Endodermal cell (in vitro differentiated cells): Measurements from ENCODE around the gene NFKBIB. TPM values are rescaled to one million over a fixed set of nuclear protein-coding genes. Genes with fewer than 3 reads are reported as not detected.

Experiments
- DNase-seq: peaks from one replicate; pipeline ENCODE4 v3.0.0-alpha.2; 2017
- H3K27ac ChIP-seq: 2 replicates; pipeline ENCODE4 v1.5.1; 2013; ENCODE audit warnings: mild to moderate bottlenecking, low read depth, low read length, moderate library complexity
- H3K27me3 ChIP-seq: 2 replicates; pipeline ENCODE4 v1.6.1; 2013; ENCODE audit warnings: mild to moderate bottlenecking, low read length, moderate library complexity; ENCODE audit not compliant: insufficient read depth, control insufficient read depth, poor library complexity, severe bottlenecking
- H3K36me3 ChIP-seq: 2 replicates; pipeline ENCODE4 v1.7.0; 2013; ENCODE audit warnings: mild to moderate bottlenecking, low read length, moderate library complexity; ENCODE audit not compliant: control insufficient read depth, insufficient read depth
- H3K4me1 ChIP-seq: one replicate; pipeline ENCODE4 v1.7.0; 2013; ENCODE audit warnings: low read length; ENCODE audit not compliant: control insufficient read depth, insufficient read depth
- H3K4me3 ChIP-seq: 2 replicates; pipeline ENCODE4 v1.5.1; 2013; ENCODE audit warnings: mild to moderate bottlenecking, low read length, moderate library complexity
- H3K9ac ChIP-seq: 2 replicates; pipeline ENCODE4 v1.6.1; 2013; ENCODE audit warnings: mild to moderate bottlenecking, low read length, moderate library complexity; ENCODE audit not compliant: poor library complexity, severe bottlenecking; ENCODE audit errors: extremely low read depth
- H3K9me3 ChIP-seq: 2 replicates; pipeline ENCODE4 v1.6.1; 2013; ENCODE audit warnings: mild to moderate bottlenecking, low read length, moderate library complexity; ENCODE audit not compliant: control insufficient read depth
- H3K27ac Mint-ChIP-seq: 2 replicates; pipeline ENCODE4 v1.8.0; 2020; ENCODE audit warnings: mixed read lengths
- H3K27me3 Mint-ChIP-seq: 2 replicates; pipeline ENCODE4 v1.8.0; 2021; ENCODE audit warnings: mild to moderate bottlenecking, mixed read lengths; ENCODE audit not compliant: insufficient read depth
- H3K36me3 Mint-ChIP-seq: 2 replicates; pipeline ENCODE4 v1.8.0; 2020; ENCODE audit warnings: low read depth, mixed read lengths
- H3K4me1 Mint-ChIP-seq: 2 replicates; pipeline ENCODE4 v1.8.0; 2020; ENCODE audit warnings: mixed read lengths
- H3K4me3 Mint-ChIP-seq: 2 replicates; pipeline ENCODE4 v1.8.0; 2020; ENCODE audit warnings: mild to moderate bottlenecking, moderate library complexity, mixed read lengths
- H3K9me3 Mint-ChIP-seq: 2 replicates; pipeline ENCODE4 v1.8.0; 2020; ENCODE audit warnings: mild to moderate bottlenecking, mixed read lengths
- CTCF ChIP-seq: fragments of 200-600 bp; sonication (generic); conservative IDR thresholded peaks from 2 replicates; pipeline ENCODE4 v1.5.0; 2021; ENCODE audit warnings: antibody characterized with exemption, mild to moderate bottlenecking
- WGBS, 2 experiments: methylation state at CpG; one replicate each; pipeline versions ENCODE4 v1.1.5 to v1.1.7; 2013; ENCODE audit warnings: missing lambda C conversion rate in 2 of 2, mixed read lengths in 1 of 2; ENCODE audit not compliant: insufficient coverage in 1 of 2, insufficient read length in 1 of 2; 5-methylcytosine and 5-hydroxymethylcytosine counted together
- total RNA-seq, 2 donors: library from RNA; stranded (reverse); fragmentation: NEBNext Ultra II Directional in 1 of 2; extraction: Animal tissue kit (Norgen Biotek cat#: 25700) in 1 of 2; gene quantifications; 2 replicates in 1 of 2; 3 replicates in 1 of 2; pipeline ENCODE4 v1.2.1, GENCODE V29; 2021

Gene NFKBIB
- total RNA-seq, 2 donors from 2014 or later = 20.7 to 24.3 TPM

GRCh38 chr19:38956264-38956663 is 56.5 kb downstream of the NFKBIB start:
- no peaks in the 10 kb centered on the region for H3K27me3 ChIP-seq
- no peak overlapping the region for H3K4me3 Mint-ChIP-seq
- peaks cover 16% of the 10 kb centered on the region for H3K9me3 Mint-ChIP-seq
- peaks cover 4% of the 10 kb centered on the region for H3K36me3 ChIP-seq
- H3K9me3 ChIP-seq = peaks cover 17% of the 10 kb centered on the region
- peaks cover 30% of the 10 kb centered on the region for H3K36me3 Mint-ChIP-seq
- H3K27ac Mint-ChIP-seq = no peak overlapping the region
- 97 to 100% methylated on average over 2 of the region's 2 CpGs for WGBS, 2 experiments
- H3K27ac ChIP-seq = no peak overlapping the region
- no peak overlapping the region for H3K4me3 ChIP-seq
- no peaks in the 10 kb centered on the region for H3K4me1 ChIP-seq
- H3K4me1 Mint-ChIP-seq = peaks cover 12% of the 10 kb centered on the region
- no peak for DNase-seq
- peaks cover 12% of the 10 kb centered on the region for H3K27me3 Mint-ChIP-seq
- no peak for TF ChIP-seq CTCF
- no peak overlapping the region for H3K9ac ChIP-seq

- Histone ChIP-seq H3K27ac (no peak overlapping the region), H3K4me3 (no peak overlapping the region), H3K27me3 (no peaks in the 10 kb centered on the region), H3K9ac (no peak overlapping the region), H3K36me3 (peaks cover 4% of the 10 kb centered on the region), H3K9me3 (peaks cover 17% of the 10 kb centered on the region), H3K4me1 (no peaks in the 10 kb centered on the region)
- H3K27ac Mint-ChIP-seq = no peak overlapping the region
- no peaks in the 10 kb centered on the region for H3K27me3 Mint-ChIP-seq
- peaks cover 9% of the 10 kb centered on the region for H3K4me1 Mint-ChIP-seq
- peaks cover 23% of the 10 kb centered on the region for H3K36me3 Mint-ChIP-seq
- no peak for TF ChIP-seq CTCF
- DNase-seq = no peak
- H3K9me3 Mint-ChIP-seq = peaks cover 16% of the 10 kb centered on the region
- WGBS, 2 experiments = 83 to 100% methylated on average over 1 to 2 of the region's 2 CpGs
- H3K4me3 Mint-ChIP-seq = no peak overlapping the region
Observed at GRCh38 chr19:38958301-38958700, 58.5 kb downstream of the NFKBIB start.

Other genes with a start within 250 kb of the NFKBIB start
- 10 to 100 TPM; 14.5 to 83.0 TPM for gene CAPN12, start 155.5 kb upstream of the NFKBIB start, total RNA-seq
- 1 to 10 TPM in 1 of 2 donors, not detected in 1; 1.8 TPM for gene LGALS7, start 126.5 kb upstream of the NFKBIB start, total RNA-seq
- gene LGALS7B, start 110.8 kb upstream of the NFKBIB start, total RNA-seq = not detected
- under 1 TPM; 0.49 to 0.84 TPM for gene LGALS4, start 87.0 kb upstream of the NFKBIB start, total RNA-seq
- 100 to 1,000 TPM; 114 to 129 TPM for gene ECH1, start 68.2 kb upstream of the NFKBIB start, total RNA-seq
- gene HNRNPL, start 50.0 kb upstream of the NFKBIB start, total RNA-seq = 100 to 1,000 TPM; 607 to 646 TPM
- gene RINL, start 21.7 kb upstream of the NFKBIB start, total RNA-seq = 1 to 10 TPM; 4.8 to 6.7 TPM
- 10 to 100 TPM; 10.4 to 13.7 TPM for gene SIRT2, start 351 bp upstream of the NFKBIB start, total RNA-seq
- 1 to 10 TPM in 1 of 2 donors, not detected in 1; 1.2 TPM for gene CCER2, start 12.2 kb downstream of the NFKBIB start, total RNA-seq
- gene SARS2, start 30.8 kb downstream of the NFKBIB start, total RNA-seq = 10 to 100 TPM; 53.2 to 60.2 TPM
- 10 to 100 TPM; 37.5 to 38.3 TPM for gene MRPS12, start 31.0 kb downstream of the NFKBIB start, total RNA-seq
- 10 to 100 TPM; 21.2 to 40.3 TPM for gene FBXO17, start 75.8 kb downstream of the NFKBIB start, total RNA-seq
- 10 to 100 TPM; 12.5 to 21.6 TPM for gene FBXO27, start 132.6 kb downstream of the NFKBIB start, total RNA-seq
- under 1 TPM in 1 of 2 donors, not detected in 1; 0.29 TPM for gene ACP7, start 184.4 kb downstream of the NFKBIB start, total RNA-seq
- 10 to 100 TPM; 63.9 to 68.1 TPM for gene PAK4, start 225.8 kb downstream of the NFKBIB start, total RNA-seq